OCI-LY7 (cell line): ENCODE results near the gene CEPT1.

Experiments
- CTCF ChIP-seq: fragments of 200-600 bp; sonication (generic); conservative IDR thresholded peaks from 2 replicates; pipeline ENCODE4 v1.5.1; 2014; ENCODE audit warnings: mild to moderate bottlenecking, antibody characterized with exemption, low read length, moderate library complexity, mixed read lengths
- EZH2phosphoT487 ChIP-seq: fragments of 200-600 bp; sonication (generic); IDR thresholded peaks from 2 replicates; pipeline ENCODE4 v1.6.1; 2018; ENCODE audit warnings: low read depth, borderline replicate concordance, mild to moderate bottlenecking, mixed run types, antibody characterized with exemption, low read length, moderate library complexity, mixed read lengths

GRCh38 chr1:111142356-111142975 lies 2.4 kb downstream of the CEPT1 start:
- TF ChIP-seq CTCF (no peak), EZH2phosphoT487 (no peak)
